GM12865 (cell line): ENCODE data around the gene PCDHGB4.
"Not testable (repeated sequence)": the region's sequence is repeated elsewhere in the genome, so short reads cannot be mapped to it uniquely, and the experiment has no call there.

Experiments
- DNase-seq: peaks from one replicate; pipeline ENCODE4 v3.0.0; 2010; ENCODE audit warnings: low read depth
- H3K4me3 ChIP-seq: 2 replicates; pipeline ENCODE4 v1.5.1; 2011; ENCODE audit warnings: mild to moderate bottlenecking, low read depth, low read length, control low read depth
- TF ChIP-seq, protein P1 (sequence below): IDR thresholded peaks from 2 replicates; pipeline ENCODE4 v1.5.1; 2011; ENCODE audit warnings: low read length, control low read depth, low read depth, inconsistent platforms; ENCODE audit not compliant: insufficient read depth; ENCODE audit errors: missing control alignments

PCDHGB4 gene

DNA sequence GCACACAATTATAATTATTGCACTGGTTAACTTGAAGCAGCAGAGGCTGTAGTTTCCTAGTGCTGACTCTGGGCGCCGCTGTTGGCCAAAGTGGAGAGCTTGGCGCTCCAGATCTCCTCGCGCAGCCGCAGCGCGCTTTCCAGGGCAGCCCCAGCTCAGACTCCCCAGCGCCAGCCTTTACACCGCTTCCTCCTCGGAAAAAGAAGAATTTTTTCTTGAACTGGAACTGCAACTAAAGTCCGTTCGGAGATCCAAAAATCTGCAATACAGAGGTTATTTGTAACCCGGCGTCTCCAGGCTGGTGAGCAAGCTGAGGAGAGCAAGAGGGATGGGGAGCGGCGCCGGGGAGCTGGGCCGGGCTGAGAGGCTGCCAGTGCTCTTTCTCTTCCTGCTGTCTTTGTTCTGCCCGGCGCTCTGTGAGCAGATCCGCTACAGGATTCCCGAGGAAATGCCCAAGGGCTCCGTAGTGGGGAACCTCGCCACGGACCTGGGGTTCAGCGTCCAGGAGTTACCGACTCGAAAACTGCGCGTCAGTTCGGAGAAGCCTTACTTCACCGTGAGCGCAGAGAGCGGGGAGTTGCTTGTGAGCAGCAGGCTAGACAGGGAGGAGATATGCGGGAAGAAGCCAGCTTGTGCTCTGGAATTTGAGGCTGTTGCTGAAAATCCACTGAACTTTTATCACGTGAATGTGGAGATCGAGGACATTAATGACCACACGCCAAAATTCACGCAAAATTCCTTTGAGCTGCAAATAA lies at the start of gene PCDHGB4:
PCDHGB4 (plus strand) TSS at position 142 of the 755 bp plus-strand sequence; CDS start at position 329, 187 bp downstream.
- peak; percentile 65 for DNase-seq

DNA sequence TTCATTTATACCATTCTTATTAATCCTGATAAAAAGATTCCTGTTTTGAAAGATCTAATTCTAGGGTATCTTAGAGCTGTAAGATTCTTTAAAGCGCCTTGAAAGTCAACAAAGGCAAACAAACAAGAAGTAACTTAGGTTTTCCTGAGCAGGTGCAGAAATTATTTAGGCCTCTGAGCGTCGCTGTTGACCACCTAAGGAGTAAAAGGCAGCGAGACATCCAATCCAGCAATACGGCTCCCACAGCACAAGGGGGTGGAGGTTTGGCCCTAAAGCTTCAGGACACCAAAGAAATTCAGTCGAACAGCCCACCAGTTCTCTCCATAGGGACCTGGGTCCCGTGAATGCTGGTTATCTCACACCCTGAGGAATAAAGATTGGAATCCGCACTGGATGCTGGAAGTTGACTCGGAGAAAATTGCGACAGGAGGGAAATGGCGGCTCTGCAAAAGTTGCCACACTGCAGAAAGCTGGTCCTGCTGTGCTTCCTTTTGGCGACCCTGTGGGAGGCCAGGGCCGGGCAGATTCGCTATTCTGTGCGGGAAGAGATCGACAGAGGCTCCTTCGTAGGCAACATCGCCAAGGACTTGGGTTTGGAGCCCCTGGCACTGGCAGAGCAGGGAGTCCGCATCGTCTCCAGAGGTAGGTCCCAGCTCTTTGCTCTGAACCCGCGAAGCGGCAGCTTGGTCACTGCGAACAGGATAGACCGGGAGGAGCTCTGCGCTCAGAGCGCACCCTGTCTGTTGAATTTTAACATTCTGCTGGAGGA lies 48.8 kb upstream of the PCDHGB4 start, which contains the start of gene PCDHGA2:
PCDHGA2 (plus strand) TSS at position 223 of the 769 bp plus-strand sequence.
- peak; percentile 53 for DNase-seq
- H3K4me3 ChIP-seq: no peak within 1 kb of the TSS
- TF ChIP-seq, protein P1, sequence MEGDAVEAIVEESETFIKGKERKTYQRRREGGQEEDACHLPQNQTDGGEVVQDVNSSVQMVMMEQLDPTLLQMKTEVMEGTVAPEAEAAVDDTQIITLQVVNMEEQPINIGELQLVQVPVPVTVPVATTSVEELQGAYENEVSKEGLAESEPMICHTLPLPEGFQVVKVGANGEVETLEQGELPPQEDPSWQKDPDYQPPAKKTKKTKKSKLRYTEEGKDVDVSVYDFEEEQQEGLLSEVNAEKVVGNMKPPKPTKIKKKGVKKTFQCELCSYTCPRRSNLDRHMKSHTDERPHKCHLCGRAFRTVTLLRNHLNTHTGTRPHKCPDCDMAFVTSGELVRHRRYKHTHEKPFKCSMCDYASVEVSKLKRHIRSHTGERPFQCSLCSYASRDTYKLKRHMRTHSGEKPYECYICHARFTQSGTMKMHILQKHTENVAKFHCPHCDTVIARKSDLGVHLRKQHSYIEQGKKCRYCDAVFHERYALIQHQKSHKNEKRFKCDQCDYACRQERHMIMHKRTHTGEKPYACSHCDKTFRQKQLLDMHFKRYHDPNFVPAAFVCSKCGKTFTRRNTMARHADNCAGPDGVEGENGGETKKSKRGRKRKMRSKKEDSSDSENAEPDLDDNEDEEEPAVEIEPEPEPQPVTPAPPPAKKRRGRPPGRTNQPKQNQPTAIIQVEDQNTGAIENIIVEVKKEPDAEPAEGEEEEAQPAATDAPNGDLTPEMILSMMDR: peak; percentile 23

More for the DNA sequence above, at the start of gene PCDHGB4:
- H3K4me3 ChIP-seq: peak within 1 kb of the TSS; percentile 48
- TF ChIP-seq, protein P1: peak; percentile 55

DNA sequence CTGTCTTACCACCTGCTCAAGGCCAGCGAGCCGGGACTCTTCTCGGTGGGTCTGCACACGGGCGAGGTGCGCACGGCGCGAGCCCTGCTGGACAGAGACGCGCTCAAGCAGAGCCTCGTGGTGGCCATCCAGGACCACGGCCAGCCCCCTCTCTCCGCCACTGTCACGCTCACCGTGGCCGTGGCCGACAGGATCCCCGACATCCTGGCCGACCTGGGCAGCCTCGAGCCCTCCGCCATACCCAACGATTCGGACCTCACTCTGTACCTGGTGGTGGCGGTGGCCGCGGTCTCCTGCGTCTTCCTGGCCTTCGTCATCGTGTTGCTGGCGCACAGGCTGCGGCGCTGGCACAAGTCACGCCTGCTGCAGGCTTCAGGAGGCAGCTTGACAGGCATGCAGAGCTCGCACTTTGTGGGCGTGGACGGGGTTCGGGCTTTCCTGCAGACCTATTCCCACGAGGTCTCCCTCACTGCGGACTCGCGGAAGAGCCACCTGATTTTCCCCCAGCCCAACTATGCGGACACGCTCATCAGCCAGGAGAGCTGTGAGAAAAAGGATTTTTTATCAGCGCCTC lies 46.6 kb upstream of the PCDHGB4 start:
- not testable (repeated sequence) for H3K4me3 ChIP-seq, DNase-seq

DNA sequence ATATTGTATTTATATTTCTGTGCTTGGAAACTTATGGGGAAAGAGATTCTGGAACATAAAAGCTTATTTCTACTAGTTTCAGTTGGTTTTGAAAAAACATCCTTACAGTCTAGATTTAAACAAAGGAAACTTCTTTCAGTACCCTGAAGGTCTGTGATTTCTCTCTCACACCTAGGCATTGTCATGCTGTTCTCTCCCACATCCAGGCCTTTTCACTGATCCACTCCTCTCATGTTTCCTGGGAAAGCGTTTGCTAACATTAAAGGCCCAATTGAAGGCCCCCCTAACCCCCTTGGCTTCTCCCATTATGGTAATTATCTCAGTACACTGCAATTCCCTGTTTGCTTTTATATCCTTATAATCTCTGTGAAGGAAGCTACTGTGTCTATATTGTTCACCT lies 44.7 kb upstream of the PCDHGB4 start:
- no peak overlapping the region for H3K4me3 ChIP-seq
- TF ChIP-seq, protein P1: no peak
- DNase-seq: no peak

DNA sequence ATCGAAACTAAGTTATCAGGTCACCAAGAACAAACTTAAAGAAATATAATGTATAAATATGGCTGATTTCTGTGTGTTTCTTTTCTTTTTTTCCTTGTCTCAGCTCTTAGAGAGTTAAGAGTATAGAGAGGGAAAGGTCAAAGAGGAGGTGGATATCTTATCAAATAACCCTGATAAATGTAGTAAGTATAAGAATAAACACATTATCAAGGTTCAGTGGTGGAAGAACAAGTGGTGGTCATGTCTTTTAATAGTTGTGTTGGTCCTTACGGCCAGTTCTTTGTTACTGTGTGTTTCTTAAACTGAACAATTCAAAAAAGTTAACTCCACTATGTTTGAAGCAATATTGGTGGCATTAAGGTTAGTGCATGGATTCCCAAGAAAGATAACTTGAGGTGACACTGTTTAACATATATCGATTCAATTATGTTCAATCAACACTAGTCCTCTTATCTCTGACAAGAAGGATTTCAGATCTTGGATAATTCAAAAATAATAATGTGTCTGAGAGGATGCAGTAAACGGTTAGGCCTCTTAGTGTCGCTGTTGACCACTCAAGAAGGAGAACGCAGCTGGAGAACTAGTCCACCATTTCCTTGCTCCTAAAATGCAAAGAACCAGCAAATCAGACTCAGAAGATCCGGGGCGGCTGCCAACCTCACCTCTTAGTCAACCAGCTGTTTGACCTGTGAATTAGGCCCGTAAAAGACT lies 44.1 kb upstream of the PCDHGB4 start, which contains the start of gene PCDHGA3:
PCDHGA3 (plus strand) TSS at position 588 of the 711 bp plus-strand sequence. CDS start 205 bp downstream, outside the sequence.
- H3K4me3 ChIP-seq: no peak within 1 kb of the TSS
- DNase-seq: peak; percentile 21

DNA sequence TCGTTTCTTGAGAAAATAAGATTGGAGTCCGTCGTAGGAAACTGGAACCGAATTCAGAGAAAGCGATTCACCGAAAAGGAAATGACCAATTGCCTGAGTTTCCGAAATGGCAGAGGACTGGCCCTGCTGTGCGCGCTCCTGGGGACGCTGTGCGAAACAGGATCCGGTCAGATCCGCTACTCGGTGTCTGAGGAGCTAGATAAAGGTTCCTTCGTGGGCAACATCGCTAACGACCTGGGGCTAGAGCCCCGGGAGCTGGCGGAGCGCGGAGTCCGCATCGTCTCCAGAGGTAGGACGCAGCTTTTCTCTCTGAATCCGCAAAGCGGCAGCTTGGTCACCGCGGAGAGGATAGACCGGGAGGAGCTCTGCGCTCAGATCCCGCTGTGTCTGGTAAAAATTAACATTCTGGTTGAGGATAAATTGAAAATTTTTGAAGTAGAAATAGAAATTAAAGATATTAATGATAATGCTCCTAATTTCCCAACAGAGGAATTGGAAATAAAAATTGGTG lies 43.5 kb upstream of the PCDHGB4 start:
- no peak overlapping the region for H3K4me3 ChIP-seq

More for the DNA sequence above, 44.1 kb upstream of the PCDHGB4 start, which contains the start of gene PCDHGA3:
- TF ChIP-seq, protein P1: no peak

More for the DNA sequence above, 43.5 kb upstream of the PCDHGB4 start:
- TF ChIP-seq, protein P1: no peak
- DNase-seq: no peak
